ENCODE results near the gene CCDC93. TPM values are rescaled to one million over a fixed set of nuclear protein-coding genes. Genes with fewer than 3 reads are reported as not detected.

The CCDC93 gene
- total RNA-seq, 1 experiment from 2014 or later = 31.5 TPM

DNA sequence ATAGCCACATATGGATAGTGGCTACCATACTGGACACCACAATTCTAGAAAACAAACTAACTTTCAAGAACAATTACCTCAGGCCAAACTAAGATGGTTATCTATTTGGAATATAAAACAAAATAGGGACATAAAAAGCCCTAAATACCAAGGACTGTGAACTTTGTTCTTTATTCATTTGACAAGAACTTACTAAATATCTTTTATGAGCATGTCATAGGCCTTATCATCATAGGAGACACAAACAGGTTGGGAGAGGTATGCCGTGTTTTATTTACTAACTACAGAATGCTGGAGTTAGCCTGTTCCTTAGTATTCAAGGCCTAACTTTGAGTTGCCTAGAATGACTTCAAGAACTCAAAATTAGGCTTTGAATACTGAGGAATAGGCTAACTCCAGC, 32.1 kb downstream of the CCDC93 start:
- TF ChIP-seq SIN3A (IDR thresholded peaks at IDR 0.05; ENCODE audit: borderline replicate concordance, insufficient read depth, low read depth, low read length) = no peak
- TF ChIP-seq POLR2AphosphoS5 (IDR thresholded peaks at IDR 0.05; ENCODE audit: low read depth, low read length) = no peak
- TF ChIP-seq, protein P1, sequence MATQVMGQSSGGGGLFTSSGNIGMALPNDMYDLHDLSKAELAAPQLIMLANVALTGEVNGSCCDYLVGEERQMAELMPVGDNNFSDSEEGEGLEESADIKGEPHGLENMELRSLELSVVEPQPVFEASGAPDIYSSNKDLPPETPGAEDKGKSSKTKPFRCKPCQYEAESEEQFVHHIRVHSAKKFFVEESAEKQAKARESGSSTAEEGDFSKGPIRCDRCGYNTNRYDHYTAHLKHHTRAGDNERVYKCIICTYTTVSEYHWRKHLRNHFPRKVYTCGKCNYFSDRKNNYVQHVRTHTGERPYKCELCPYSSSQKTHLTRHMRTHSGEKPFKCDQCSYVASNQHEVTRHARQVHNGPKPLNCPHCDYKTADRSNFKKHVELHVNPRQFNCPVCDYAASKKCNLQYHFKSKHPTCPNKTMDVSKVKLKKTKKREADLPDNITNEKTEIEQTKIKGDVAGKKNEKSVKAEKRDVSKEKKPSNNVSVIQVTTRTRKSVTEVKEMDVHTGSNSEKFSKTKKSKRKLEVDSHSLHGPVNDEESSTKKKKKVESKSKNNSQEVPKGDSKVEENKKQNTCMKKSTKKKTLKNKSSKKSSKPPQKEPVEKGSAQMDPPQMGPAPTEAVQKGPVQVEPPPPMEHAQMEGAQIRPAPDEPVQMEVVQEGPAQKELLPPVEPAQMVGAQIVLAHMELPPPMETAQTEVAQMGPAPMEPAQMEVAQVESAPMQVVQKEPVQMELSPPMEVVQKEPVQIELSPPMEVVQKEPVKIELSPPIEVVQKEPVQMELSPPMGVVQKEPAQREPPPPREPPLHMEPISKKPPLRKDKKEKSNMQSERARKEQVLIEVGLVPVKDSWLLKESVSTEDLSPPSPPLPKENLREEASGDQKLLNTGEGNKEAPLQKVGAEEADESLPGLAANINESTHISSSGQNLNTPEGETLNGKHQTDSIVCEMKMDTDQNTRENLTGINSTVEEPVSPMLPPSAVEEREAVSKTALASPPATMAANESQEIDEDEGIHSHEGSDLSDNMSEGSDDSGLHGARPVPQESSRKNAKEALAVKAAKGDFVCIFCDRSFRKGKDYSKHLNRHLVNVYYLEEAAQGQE (IDR thresholded peaks at IDR 0.05; ENCODE audit: insufficient read depth in 1 of 2, low read depth in 2 of 2, low read length in 1 of 2) = no peak
- TF ChIP-seq, protein P2, sequence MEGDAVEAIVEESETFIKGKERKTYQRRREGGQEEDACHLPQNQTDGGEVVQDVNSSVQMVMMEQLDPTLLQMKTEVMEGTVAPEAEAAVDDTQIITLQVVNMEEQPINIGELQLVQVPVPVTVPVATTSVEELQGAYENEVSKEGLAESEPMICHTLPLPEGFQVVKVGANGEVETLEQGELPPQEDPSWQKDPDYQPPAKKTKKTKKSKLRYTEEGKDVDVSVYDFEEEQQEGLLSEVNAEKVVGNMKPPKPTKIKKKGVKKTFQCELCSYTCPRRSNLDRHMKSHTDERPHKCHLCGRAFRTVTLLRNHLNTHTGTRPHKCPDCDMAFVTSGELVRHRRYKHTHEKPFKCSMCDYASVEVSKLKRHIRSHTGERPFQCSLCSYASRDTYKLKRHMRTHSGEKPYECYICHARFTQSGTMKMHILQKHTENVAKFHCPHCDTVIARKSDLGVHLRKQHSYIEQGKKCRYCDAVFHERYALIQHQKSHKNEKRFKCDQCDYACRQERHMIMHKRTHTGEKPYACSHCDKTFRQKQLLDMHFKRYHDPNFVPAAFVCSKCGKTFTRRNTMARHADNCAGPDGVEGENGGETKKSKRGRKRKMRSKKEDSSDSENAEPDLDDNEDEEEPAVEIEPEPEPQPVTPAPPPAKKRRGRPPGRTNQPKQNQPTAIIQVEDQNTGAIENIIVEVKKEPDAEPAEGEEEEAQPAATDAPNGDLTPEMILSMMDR (IDR thresholded peaks at IDR 0.05) = no peak
- no peak for TF ChIP-seq TCF7L2 (IDR thresholded peaks at IDR 0.05; ENCODE audit: low read depth, low read length)
- intact Hi-C loops (cut with micrococcal nuclease; ENCODE audit: unreplicated experiment) = no loop called here
- Histone ChIP-seq H3K36me3 (ENCODE audit: control insufficient read depth, insufficient read depth, low read length) (no peaks in the 10 kb centered on the region), H3K9me3 (ENCODE audit: control insufficient read depth, insufficient read depth, low read depth, low read length) (no peaks in the 10 kb centered on the region), H3K27me3 (ENCODE audit: control insufficient read depth, insufficient read depth, low read length) (no peaks in the 10 kb centered on the region), H3K4me1 (ENCODE audit: control insufficient read depth, insufficient read depth, low read length) (no peaks in the 10 kb centered on the region), H3K27ac (ENCODE audit: low read length) (no peak overlapping the region), H3K4me3 (ENCODE audit: low read depth in 2 of 2, low read length in 2 of 2) (no peak overlapping the region)
- ATAC-seq = no peak
- ChIA-PET POLR2A (no interaction called here), CTCF (no interaction called here)
- no TSS peak for BruUV-seq (replicated peaks)
- in situ Hi-C loops (cut with HindIII; ENCODE audit: low pct_unique_long_range_greater_than_20kb, low sequenced_read_pairs) = no loop called here
- no peak for DNase-seq (ENCODE audit: low read depth, low spot score)

DNA sequence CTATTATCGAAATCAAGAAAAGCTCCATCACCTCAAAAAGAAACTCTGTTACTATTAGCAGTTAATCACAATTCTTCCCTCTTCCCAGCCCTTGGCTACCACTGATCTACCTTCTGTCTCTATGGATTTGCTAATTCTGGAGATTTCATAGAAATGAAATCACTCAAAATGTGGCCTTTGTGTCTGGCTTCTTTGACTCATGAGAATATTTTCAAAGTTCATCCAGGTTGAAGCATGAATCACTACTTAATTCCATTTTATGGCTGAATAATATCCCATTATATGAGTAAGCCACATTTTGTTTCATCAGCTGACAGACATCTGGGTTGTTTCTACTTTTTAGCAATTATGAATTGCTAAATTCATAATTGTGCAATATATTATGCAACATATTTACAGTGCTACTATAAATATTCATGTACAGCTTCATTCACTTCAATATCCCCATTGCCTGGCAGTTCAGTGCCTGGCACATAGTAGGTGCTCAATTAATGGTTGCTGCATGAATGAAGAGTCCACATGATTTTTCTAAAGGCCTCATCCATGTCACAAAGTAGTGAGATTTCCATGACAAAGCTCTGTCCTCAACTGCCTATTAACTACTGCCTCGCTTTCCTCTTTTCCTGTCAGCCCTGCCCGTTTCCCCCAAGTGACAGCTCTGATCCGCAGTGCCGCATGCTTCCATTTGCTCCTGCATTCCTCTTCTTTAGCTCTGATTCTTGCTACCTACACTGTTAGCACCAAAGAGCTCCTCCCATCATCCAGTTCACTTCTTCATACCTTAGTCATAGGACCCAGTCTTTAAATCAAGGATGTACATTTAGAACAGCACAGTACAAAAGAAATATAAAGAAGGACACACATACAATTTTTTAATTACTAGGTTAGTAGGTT, 32.8 kb downstream of the CCDC93 start:
- ChIA-PET POLR2A (no interaction called here), CTCF (no interaction called here)
- TF ChIP-seq POLR2AphosphoS5 (IDR thresholded peaks at IDR 0.05; ENCODE audit: low read depth, low read length) (no peak), SIN3A (IDR thresholded peaks at IDR 0.05; ENCODE audit: borderline replicate concordance, insufficient read depth, low read depth, low read length) (no peak), TCF7L2 (IDR thresholded peaks at IDR 0.05; ENCODE audit: low read depth, low read length) (no peak)
- TF ChIP-seq, protein P2 (IDR thresholded peaks at IDR 0.05) = no peak
- TF ChIP-seq, protein P1 (IDR thresholded peaks at IDR 0.05; ENCODE audit: insufficient read depth in 1 of 2, low read depth in 2 of 2, low read length in 1 of 2) = no peak
- Histone ChIP-seq H3K9me3 (ENCODE audit: control insufficient read depth, insufficient read depth, low read depth, low read length) (no peaks in the 10 kb centered on the region), H3K4me3 (ENCODE audit: low read depth in 2 of 2, low read length in 2 of 2) (no peak overlapping the region), H3K4me1 (ENCODE audit: control insufficient read depth, insufficient read depth, low read length) (no peaks in the 10 kb centered on the region), H3K27ac (ENCODE audit: low read length) (no peak overlapping the region), H3K27me3 (ENCODE audit: control insufficient read depth, insufficient read depth, low read length) (no peaks in the 10 kb centered on the region), H3K36me3 (ENCODE audit: control insufficient read depth, insufficient read depth, low read length) (no peaks in the 10 kb centered on the region)
- in situ Hi-C loops (cut with HindIII; ENCODE audit: low pct_unique_long_range_greater_than_20kb, low sequenced_read_pairs) (no loop called here), intact Hi-C loops (cut with micrococcal nuclease; ENCODE audit: unreplicated experiment) (no loop called here)
- ATAC-seq (no peak), DNase-seq (ENCODE audit: low read depth, low spot score) (no peak)
- no TSS peak for BruUV-seq (replicated peaks)
